GM12892 (cell line): ENCODE data around the gene AGFG2.
"Not testable (repeated sequence)": the region's sequence is repeated elsewhere in the genome, so short reads cannot be mapped to it uniquely, and the experiment has no call there.

Source experiments
- POLR2A ChIP-seq: IDR thresholded peaks from 2 replicates; pipeline ENCODE4 v1.6.1; 2011; ENCODE audit warnings: low read depth, low read length, control low read depth
- POLR2AphosphoS5 ChIP-seq: IDR thresholded peaks from 2 replicates; pipeline ENCODE4 v1.6.1; 2011; ENCODE audit warnings: low read depth, low read length, control low read depth
- TAF1 ChIP-seq: IDR thresholded peaks from 2 replicates; pipeline ENCODE4 v1.6.1; 2011; ENCODE audit warnings: low read depth, mild to moderate bottlenecking, control low read depth, low read length, borderline replicate concordance

DNA sequence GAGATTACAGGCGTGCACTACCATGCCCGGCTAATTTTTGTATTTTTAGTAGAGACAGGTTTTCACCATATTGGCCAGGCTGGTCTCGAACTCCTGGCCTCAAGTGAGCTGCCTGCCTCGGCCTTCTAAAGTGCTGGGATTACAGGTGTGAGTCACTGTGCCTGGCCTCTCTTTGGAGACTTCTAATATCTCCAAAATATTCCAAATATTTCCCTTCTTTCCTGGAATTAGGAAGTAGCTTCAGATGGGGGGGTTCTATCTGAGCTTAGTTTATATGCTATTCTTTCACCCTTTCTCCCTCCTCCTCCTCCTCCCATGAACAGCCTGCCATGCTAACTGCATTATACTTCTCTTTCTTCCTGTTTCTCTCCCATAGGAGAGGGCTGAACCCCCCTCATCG, 9.4 kb downstream of the AGFG2 start:
- not testable (repeated sequence) for TF ChIP-seq POLR2AphosphoS5, POLR2A, TAF1
